Sigmoid colon (tissue), 4 donors: ENCODE data around the gene MMGT1.

Source experiments
- POLR2A ChIP-seq, 2 donors: fragments of 450-650 bp; IDR thresholded peaks; one replicate each; pipeline ENCODE4 v1.6.1; 2016; ENCODE audit warnings: antibody characterized with exemption in 2 of 2, mild to moderate bottlenecking in 2 of 2, moderate library complexity in 2 of 2
- POLR2AphosphoS5 ChIP-seq, 4 donors: sonication (generic); formaldehyde crosslinking; IDR thresholded peaks; one replicate each; pipeline ENCODE4 v1.6.1; 2017; ENCODE audit warnings: antibody characterized with exemption in 4 of 4
- TF ChIP-seq, protein P1 (sequence below), 4 experiments: fragments of 450-650 bp in 3 of 4; fragments of 200-600 bp in 1 of 4; IDR thresholded peaks; one replicate each; pipeline ENCODE4 v1.5.1; 2016 to 2019; ENCODE audit warnings: antibody characterized with exemption in 4 of 4, mild to moderate bottlenecking in 3 of 4, moderate library complexity in 2 of 4

DNA sequence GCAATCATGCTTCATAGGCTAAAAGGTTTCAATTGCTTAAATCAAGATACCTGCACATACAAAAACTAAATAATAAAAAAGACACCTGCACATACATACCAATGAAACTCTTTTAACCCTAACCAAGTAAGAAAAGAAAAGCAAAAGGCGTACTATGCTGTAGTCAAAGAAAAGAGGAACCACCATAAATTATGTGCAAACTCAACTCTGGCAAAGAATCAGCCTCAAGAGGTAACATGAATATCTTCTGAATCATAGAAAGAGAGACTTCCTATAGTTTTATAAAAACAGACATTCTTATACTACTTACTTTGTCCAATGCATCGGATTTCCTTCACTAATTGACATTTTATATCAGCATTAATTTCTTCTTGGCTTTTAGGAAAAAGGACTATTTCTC lies 29.3 kb downstream of the MMGT1 start:
- no peak for TF ChIP-seq POLR2AphosphoS5 (IDR thresholded peaks at IDR 0.05)
- TF ChIP-seq, protein P1, sequence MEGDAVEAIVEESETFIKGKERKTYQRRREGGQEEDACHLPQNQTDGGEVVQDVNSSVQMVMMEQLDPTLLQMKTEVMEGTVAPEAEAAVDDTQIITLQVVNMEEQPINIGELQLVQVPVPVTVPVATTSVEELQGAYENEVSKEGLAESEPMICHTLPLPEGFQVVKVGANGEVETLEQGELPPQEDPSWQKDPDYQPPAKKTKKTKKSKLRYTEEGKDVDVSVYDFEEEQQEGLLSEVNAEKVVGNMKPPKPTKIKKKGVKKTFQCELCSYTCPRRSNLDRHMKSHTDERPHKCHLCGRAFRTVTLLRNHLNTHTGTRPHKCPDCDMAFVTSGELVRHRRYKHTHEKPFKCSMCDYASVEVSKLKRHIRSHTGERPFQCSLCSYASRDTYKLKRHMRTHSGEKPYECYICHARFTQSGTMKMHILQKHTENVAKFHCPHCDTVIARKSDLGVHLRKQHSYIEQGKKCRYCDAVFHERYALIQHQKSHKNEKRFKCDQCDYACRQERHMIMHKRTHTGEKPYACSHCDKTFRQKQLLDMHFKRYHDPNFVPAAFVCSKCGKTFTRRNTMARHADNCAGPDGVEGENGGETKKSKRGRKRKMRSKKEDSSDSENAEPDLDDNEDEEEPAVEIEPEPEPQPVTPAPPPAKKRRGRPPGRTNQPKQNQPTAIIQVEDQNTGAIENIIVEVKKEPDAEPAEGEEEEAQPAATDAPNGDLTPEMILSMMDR (IDR thresholded peaks at IDR 0.05): no peak
- TF ChIP-seq POLR2A (IDR thresholded peaks at IDR 0.05): no peak
